H9 (cell line): Measurements from ENCODE around the gene VTA1. TPM values are rescaled to one million over a fixed set of nuclear protein-coding genes. Genes with fewer than 3 reads are reported as not detected.

ENCODE experiments used
- DNase-seq: peaks from one replicate; pipeline ENCODE4 v3.0.0-alpha.2; 2017
- H2AFZ ChIP-seq: one replicate; pipeline ENCODE4 v1.6.1; 2013; ENCODE audit warnings: mild to moderate bottlenecking, low read length, control low read depth, moderate library complexity
- H2AK5ac ChIP-seq: 2 replicates; pipeline ENCODE4 v1.6.1; 2013; ENCODE audit warnings: low read length, control low read depth, mixed read lengths; ENCODE audit not compliant: insufficient read length
- H2BK120ac ChIP-seq: one replicate; pipeline ENCODE4 v1.6.1; 2013; ENCODE audit warnings: low read depth, mild to moderate bottlenecking, low read length, control low read depth, inconsistent platforms; ENCODE audit not compliant: poor library complexity, severe bottlenecking
- H2BK12ac ChIP-seq: 2 replicates; pipeline ENCODE4 v1.6.1; 2013; ENCODE audit warnings: low read length, control low read depth, mixed read lengths, low read depth; ENCODE audit not compliant: insufficient read length
- H2BK15ac ChIP-seq: 2 replicates; pipeline ENCODE4 v1.6.1; 2013; ENCODE audit warnings: low read depth, low read length, control low read depth
- H2BK20ac ChIP-seq: one replicate; pipeline ENCODE4 v1.6.1; 2013; ENCODE audit warnings: low read depth, mild to moderate bottlenecking, low read length, control low read depth, inconsistent platforms; ENCODE audit not compliant: poor library complexity, severe bottlenecking
- H2BK5ac ChIP-seq: 2 replicates; pipeline ENCODE4 v1.6.1; 2013; ENCODE audit warnings: low read length, control low read depth, mixed read lengths; ENCODE audit not compliant: insufficient read length
- H3K14ac ChIP-seq: 2 replicates; pipeline ENCODE4 v1.6.1; 2013; ENCODE audit warnings: low read length, control low read depth; ENCODE audit not compliant: insufficient read depth
- H3K18ac ChIP-seq: 2 replicates; pipeline ENCODE4 v1.6.1; 2013; ENCODE audit warnings: low read depth, mild to moderate bottlenecking, mixed read lengths, low read length, control low read depth; ENCODE audit not compliant: insufficient read length
- H3K23ac ChIP-seq: 2 replicates; pipeline ENCODE4 v1.6.1; 2013; ENCODE audit warnings: low read length, control low read depth, mixed read lengths, low read depth; ENCODE audit not compliant: insufficient read length
- H3K23me2 ChIP-seq: 2 replicates; pipeline ENCODE4 v1.6.1; 2013; ENCODE audit warnings: low read depth, mild to moderate bottlenecking, mixed read lengths, low read length, control low read depth; ENCODE audit not compliant: insufficient read length, poor library complexity, severe bottlenecking
- H3K27ac ChIP-seq: 2 replicates; pipeline ENCODE4 v1.5.1; 2013; ENCODE audit warnings: low read length, control low read depth, mixed read lengths, low read depth; ENCODE audit not compliant: insufficient read length
- H3K27me3 ChIP-seq: 2 replicates; pipeline ENCODE4 v1.6.1; 2013; ENCODE audit warnings: low read length, control low read depth, inconsistent platforms; ENCODE audit not compliant: insufficient read depth
- H3K4ac ChIP-seq: 2 replicates; pipeline ENCODE4 v1.6.1; 2013; ENCODE audit warnings: low read depth, mild to moderate bottlenecking, control low read depth, inconsistent platforms, low read length, moderate library complexity
- H3K4me1 ChIP-seq: 2 replicates; pipeline ENCODE4 v1.6.1; 2013; ENCODE audit warnings: low read length, control low read depth, inconsistent platforms; ENCODE audit not compliant: insufficient read depth
- H3K4me2 ChIP-seq: 2 replicates; pipeline ENCODE4 v1.6.1; 2013; ENCODE audit warnings: low read length, control low read depth, mixed read lengths; ENCODE audit not compliant: insufficient read length, insufficient read depth
- H3K56ac ChIP-seq: 2 replicates; pipeline ENCODE4 v1.6.1; 2013; ENCODE audit warnings: low read depth, mild to moderate bottlenecking, mixed read lengths, low read length, control low read depth; ENCODE audit not compliant: insufficient read length
- H3K79me1 ChIP-seq: 2 replicates; pipeline ENCODE4 v1.6.1; 2013; ENCODE audit warnings: low read depth, mild to moderate bottlenecking, moderate library complexity, low read length, control low read depth, inconsistent platforms; ENCODE audit not compliant: insufficient read depth, poor library complexity, severe bottlenecking
- H3K79me2 ChIP-seq: 2 replicates; pipeline ENCODE4 v1.6.1; 2013; ENCODE audit warnings: low read length, control low read depth, inconsistent platforms; ENCODE audit not compliant: insufficient read depth
- H3K9ac ChIP-seq: 2 replicates; pipeline ENCODE4 v1.6.1; 2013; ENCODE audit warnings: low read length, control low read depth, mixed read lengths; ENCODE audit not compliant: insufficient read length; ENCODE audit errors: extremely low read depth
- H3K9me3 ChIP-seq: one replicate; pipeline ENCODE4 v1.6.1; 2013; ENCODE audit warnings: low read depth, low read length, inconsistent platforms; ENCODE audit not compliant: control insufficient read depth
- H3T11ph ChIP-seq: one replicate; pipeline ENCODE4 v1.6.1; 2013; ENCODE audit warnings: mild to moderate bottlenecking, low read length, control low read depth, inconsistent platforms
- H4K20me1 ChIP-seq: one replicate; pipeline ENCODE4 v1.6.1; 2013; ENCODE audit not compliant: control insufficient read depth, insufficient read length, insufficient read depth
- H4K5ac ChIP-seq: 2 replicates; pipeline ENCODE4 v1.6.1; 2013; ENCODE audit warnings: low read depth, mild to moderate bottlenecking, mixed read lengths, low read length, control low read depth; ENCODE audit not compliant: insufficient read length
- H4K8ac ChIP-seq: replicated peaks from 2 replicates; pipeline ENCODE4 v1.6.1; 2013; ENCODE audit warnings: low read length, control low read depth, mixed read lengths, low read depth; ENCODE audit not compliant: insufficient read length
- H4K91ac ChIP-seq: 2 replicates; pipeline ENCODE4 v1.6.1; 2013; ENCODE audit warnings: low read depth, mild to moderate bottlenecking, moderate library complexity, mixed read lengths, low read length, control low read depth; ENCODE audit not compliant: insufficient read length
- H3K27ac Mint-ChIP-seq, 3 experiments: 2 replicates in 2 of 3; 3 replicates in 1 of 3; pipeline ENCODE4 v1.8.0; 2020 to 2021; ENCODE audit warnings: mixed read lengths in 3 of 3, mild to moderate bottlenecking in 1 of 3, moderate library complexity in 1 of 3
- H3K27me3 Mint-ChIP-seq: 2 replicates; pipeline ENCODE4 v1.8.0; 2021; ENCODE audit warnings: low read depth, mild to moderate bottlenecking, moderate library complexity, mixed read lengths
- H3K36me3 Mint-ChIP-seq, 3 experiments: 2 replicates in 2 of 3; 3 replicates in 1 of 3; pipeline ENCODE4 v1.8.0; 2020 to 2021; ENCODE audit warnings: low read depth in 3 of 3, mixed read lengths in 3 of 3; ENCODE audit not compliant: insufficient read depth in 1 of 3
- H3K4me1 Mint-ChIP-seq, 2 experiments: 2 replicates each; pipeline ENCODE4 v1.8.0; 2020; ENCODE audit warnings: mixed read lengths in 2 of 2
- H3K4me3 Mint-ChIP-seq, 2 experiments: 2 replicates in 1 of 2; 3 replicates in 1 of 2; pipeline ENCODE4 v1.8.0; 2020 to 2021; ENCODE audit warnings: mild to moderate bottlenecking in 2 of 2, mixed read lengths in 2 of 2, moderate library complexity in 1 of 2
- H3K9me3 Mint-ChIP-seq, 2 experiments: 2 replicates in 1 of 2; 3 replicates in 1 of 2; pipeline ENCODE4 v1.8.0; 2020; ENCODE audit warnings: mild to moderate bottlenecking in 2 of 2, mixed read lengths in 2 of 2, moderate library complexity in 1 of 2
- WGBS: extraction: QIAGEN DNeasy Blood & Tissue Kit; methylation state at CpG from one replicate; pipeline ENCODE4 v1.1.7; 2013; ENCODE audit warnings: missing lambda C conversion rate, low lambda C conversion rate, mixed read lengths; ENCODE audit not compliant: insufficient read length; ENCODE audit errors: extremely low coverage; 5-methylcytosine and 5-hydroxymethylcytosine counted together
- total RNA-seq: library from RNA; stranded (reverse); gene quantifications from 2 replicates; pipeline ENCODE4 v1.2.1, GENCODE V29; 2021
- TF ChIP-seq, protein P1 (sequence below): fragments of 200-600 bp; sonication (generic); conservative IDR thresholded peaks from 3 replicates; pipeline ENCODE4 v1.8.0; 2021; ENCODE audit warnings: antibody characterized with exemption, mild to moderate bottlenecking

The VTA1 gene
- total RNA-seq, 1 experiment from 2014 or later: 63.1 TPM

DNA sequence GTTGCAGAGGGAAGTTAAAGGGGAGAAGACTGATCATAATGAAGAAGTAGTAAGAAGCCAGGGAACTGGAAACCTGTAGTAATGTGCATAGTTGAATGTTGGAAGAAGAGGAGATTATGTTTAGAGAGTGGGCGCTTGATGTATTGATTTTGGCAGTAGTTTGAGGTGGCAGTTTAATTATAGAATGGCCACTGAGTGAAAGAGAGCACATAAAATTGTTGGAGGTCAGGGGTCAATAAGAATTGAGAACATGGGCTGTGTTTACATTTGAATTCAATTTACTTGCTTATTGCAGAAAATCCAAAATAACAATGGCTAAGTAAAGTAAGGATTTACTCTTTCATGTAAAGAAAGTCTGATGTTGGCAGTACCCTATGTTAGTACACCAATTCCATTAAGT, 15.7 kb downstream of the VTA1 start:
- no peak overlapping the region for H2BK12ac ChIP-seq
- no peak overlapping the region for H3K56ac ChIP-seq
- no peak overlapping the region for H4K5ac ChIP-seq
- H4K91ac ChIP-seq: no peak overlapping the region
- no peak overlapping the region for H2BK120ac ChIP-seq
- H4K8ac ChIP-seq: no peak overlapping the region
- no peak overlapping the region for H3K4me3 Mint-ChIP-seq
- DNase-seq: no peak
- H3K27ac ChIP-seq: no peak overlapping the region
- H3K4me1 Mint-ChIP-seq: peaks cover 4 to 11% of the 10 kb centered on the region in 2 experiments
- peaks cover 4% of the 10 kb centered on the region for H3K79me1 ChIP-seq
- H3T11ph ChIP-seq: no peak overlapping the region
- H3K23ac ChIP-seq: no peak overlapping the region
- no peak overlapping the region for H2BK15ac ChIP-seq
- H3K79me2 ChIP-seq: peaks cover 13% of the 10 kb centered on the region
- no peaks in the 10 kb centered on the region for H3K27me3 Mint-ChIP-seq
- no peak overlapping the region for H3K27ac Mint-ChIP-seq
- H2BK5ac ChIP-seq: no peak overlapping the region
- no peaks in the 10 kb centered on the region for H3K9me3 ChIP-seq
- H3K4me2 ChIP-seq: no peak overlapping the region
- H3K14ac ChIP-seq: no peak overlapping the region
- no peak overlapping the region for H2BK20ac ChIP-seq
- no peak overlapping the region for H2AK5ac ChIP-seq
- no peaks in the 10 kb centered on the region for H4K20me1 ChIP-seq
- H3K4ac ChIP-seq: no peak overlapping the region
- no peaks in the 10 kb centered on the region for H3K27me3 ChIP-seq
- no peak overlapping the region for H3K18ac ChIP-seq
- H2AFZ ChIP-seq: no peak overlapping the region
- no peak overlapping the region for H3K9ac ChIP-seq
- no peaks in the 10 kb centered on the region for H3K23me2 ChIP-seq
- WGBS: 100% methylated on average over 1 of the region's 1 CpG
- H3K36me3 Mint-ChIP-seq: peaks cover 0 to 12% (median 4%) of the 10 kb centered on the region in 3 experiments; a peak in 3 of 7 replicates
- no peaks in the 10 kb centered on the region for H3K9me3 Mint-ChIP-seq
- TF ChIP-seq, protein P1, sequence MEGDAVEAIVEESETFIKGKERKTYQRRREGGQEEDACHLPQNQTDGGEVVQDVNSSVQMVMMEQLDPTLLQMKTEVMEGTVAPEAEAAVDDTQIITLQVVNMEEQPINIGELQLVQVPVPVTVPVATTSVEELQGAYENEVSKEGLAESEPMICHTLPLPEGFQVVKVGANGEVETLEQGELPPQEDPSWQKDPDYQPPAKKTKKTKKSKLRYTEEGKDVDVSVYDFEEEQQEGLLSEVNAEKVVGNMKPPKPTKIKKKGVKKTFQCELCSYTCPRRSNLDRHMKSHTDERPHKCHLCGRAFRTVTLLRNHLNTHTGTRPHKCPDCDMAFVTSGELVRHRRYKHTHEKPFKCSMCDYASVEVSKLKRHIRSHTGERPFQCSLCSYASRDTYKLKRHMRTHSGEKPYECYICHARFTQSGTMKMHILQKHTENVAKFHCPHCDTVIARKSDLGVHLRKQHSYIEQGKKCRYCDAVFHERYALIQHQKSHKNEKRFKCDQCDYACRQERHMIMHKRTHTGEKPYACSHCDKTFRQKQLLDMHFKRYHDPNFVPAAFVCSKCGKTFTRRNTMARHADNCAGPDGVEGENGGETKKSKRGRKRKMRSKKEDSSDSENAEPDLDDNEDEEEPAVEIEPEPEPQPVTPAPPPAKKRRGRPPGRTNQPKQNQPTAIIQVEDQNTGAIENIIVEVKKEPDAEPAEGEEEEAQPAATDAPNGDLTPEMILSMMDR: no peak
- H3K4me1 ChIP-seq: no peaks in the 10 kb centered on the region
